ENCODE data around the gene SCUBE3.

The SCUBE3 gene

GRCh38 chr6:35214869-35215664 lies 1.3 kb downstream of the SCUBE3 start:
- no peak for DNase-seq (ENCODE audit: extremely low read depth, low read depth)
- peak overlapping the region; percentile 47; the same call in 1 of the 2 replicates for H3K4me3 ChIP-seq (replicated peaks; ENCODE audit: low read depth, low read length)
- TF ChIP-seq CTCF (IDR thresholded peaks at IDR 0.05; ENCODE audit: low read depth, low read length, missing control alignments): no peak

- TF ChIP-seq CTCF (IDR thresholded peaks at IDR 0.05; ENCODE audit: low read depth, low read length, missing control alignments): no peak
- DNase-seq (ENCODE audit: extremely low read depth, low read depth): no peak
- H3K4me3 ChIP-seq (replicated peaks; ENCODE audit: low read depth, low read length): no peak overlapping the region
Observed at GRCh38 chr6:35215665-35216411, 2.1 kb downstream of the SCUBE3 start.

DNA sequence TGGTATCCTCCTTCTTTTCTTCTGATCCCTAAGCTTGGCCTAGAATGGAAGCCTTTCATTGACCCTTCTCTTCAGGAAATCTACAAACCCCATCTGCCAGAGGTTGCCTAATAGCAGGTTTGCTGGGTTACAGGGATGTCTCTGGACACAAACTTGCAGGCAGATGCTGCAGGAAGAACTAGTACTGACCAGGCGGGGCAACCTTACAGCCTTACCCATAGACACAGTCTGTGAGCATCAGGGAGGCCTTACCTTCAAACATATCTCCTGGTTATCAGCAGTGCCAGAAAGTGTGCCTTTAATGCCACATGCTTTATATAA lies 2.6 kb downstream of the SCUBE3 start:
- H3K4me3 ChIP-seq (replicated peaks; ENCODE audit: low read depth, low read length): no peak overlapping the region

DNA sequence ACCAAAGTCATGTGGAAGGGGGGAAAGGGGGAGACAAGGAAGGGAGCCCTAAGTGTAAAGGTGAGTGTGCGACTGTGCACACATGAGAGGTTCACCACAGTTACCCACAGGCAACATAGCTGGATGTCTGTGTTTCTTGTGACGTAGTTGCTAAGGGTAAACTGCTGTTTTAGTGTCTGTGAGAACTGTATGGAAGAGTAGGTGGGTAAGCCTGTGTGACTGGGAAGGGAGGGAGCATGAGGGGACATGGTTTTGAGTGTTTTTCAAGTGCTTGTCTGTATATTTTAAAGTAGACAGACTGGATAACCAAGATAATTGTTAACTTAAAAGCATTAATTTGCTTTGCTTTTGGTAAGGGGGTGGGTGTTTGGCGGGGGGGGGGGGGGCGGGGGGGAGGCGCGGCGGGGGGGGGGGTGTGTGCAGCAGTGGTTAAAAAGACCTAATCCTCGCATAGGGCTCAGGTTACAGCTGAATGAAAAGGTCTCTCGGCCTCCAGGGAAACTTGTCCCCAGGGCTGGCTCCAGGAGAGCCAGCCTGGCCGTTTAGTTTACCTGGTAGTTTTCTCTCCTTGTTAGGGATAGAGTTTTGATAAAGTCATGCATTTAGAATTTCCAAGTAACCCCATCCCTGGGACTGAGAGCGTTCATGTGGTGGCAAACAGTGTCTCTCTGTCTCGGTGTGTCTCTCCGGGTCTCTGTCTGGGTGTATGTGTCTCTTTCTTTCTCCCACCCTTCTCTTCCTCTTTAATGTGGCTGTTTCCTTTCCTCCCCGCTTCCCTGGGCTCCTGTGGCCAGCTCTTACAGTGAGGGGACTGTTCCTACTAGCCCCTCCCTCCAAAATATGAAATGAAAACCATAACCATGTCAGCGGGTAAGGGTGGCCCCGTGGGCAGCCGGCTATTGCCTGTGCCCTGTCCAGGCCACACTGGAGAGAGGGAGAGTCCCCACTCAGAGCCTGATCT lies 3.4 kb downstream of the SCUBE3 start:
- H3K4me3 ChIP-seq (replicated peaks; ENCODE audit: low read depth, low read length): no peak overlapping the region
- TF ChIP-seq CTCF (IDR thresholded peaks at IDR 0.05; ENCODE audit: low read depth, low read length, missing control alignments): no peak
- no peak for DNase-seq (ENCODE audit: extremely low read depth, low read depth)

More for the DNA sequence above, 2.6 kb downstream of the SCUBE3 start:
- no peak for DNase-seq (ENCODE audit: extremely low read depth, low read depth)
- no peak for TF ChIP-seq CTCF (IDR thresholded peaks at IDR 0.05; ENCODE audit: low read depth, low read length, missing control alignments)

DNA sequence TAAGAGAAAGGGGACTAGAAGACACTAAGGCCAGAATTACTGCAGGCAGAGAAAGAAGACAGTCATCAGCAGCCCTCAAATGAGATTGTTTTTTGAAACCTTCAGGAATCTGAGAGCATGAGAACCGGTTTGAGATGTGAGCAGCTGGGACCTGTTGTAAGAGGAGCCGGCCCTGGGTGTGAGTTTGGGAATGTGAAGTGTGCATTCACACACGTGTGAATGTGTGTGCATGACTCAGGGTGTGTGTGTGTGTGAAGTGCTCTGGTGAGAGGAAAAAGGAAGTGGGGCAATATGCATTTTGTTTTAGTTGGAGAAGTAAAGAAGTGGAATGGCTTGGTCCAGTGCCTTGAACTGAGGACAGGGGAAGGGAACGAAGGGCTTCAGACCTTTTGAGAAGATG lies 4.3 kb downstream of the SCUBE3 start:
- H3K4me3 ChIP-seq (replicated peaks; ENCODE audit: low read depth, low read length): no peak overlapping the region
- TF ChIP-seq CTCF (IDR thresholded peaks at IDR 0.05; ENCODE audit: low read depth, low read length, missing control alignments): no peak
- DNase-seq (ENCODE audit: extremely low read depth, low read depth): peak; percentile 25

DNA sequence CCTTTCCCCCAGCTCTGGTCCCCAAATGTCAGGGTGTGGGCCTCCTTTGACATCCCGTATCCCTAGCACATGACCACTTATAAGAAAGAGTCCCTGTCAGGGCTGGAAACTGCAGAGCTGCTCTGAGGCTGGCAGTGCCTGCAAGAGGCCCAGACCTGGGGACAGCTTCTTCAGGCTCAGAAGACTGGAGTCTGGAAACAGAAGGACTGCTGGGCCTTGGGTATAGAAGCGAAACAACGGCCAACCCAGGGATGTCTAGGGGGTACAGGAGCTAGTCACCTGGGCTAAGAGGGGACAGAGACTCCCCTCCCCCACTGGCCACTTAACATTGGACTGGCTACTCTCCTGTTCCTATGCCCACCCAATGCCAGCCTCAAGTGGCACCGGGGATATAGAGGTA lies 4.7 kb downstream of the SCUBE3 start:
- no peak for TF ChIP-seq CTCF (IDR thresholded peaks at IDR 0.05; ENCODE audit: low read depth, low read length, missing control alignments)
- no peak overlapping the region for H3K4me3 ChIP-seq (replicated peaks; ENCODE audit: low read depth, low read length)
- no peak for DNase-seq (ENCODE audit: extremely low read depth, low read depth)

All from HFF-Myc (cell line).